ENCODE data around the gene IL17RD.

IL17RD gene

GRCh38 chr3:57158813-57159738 lies 6.1 kb downstream of the IL17RD start:
- DNase-seq, result no peak

GRCh38 chr3:57158325-57158724 lies 6.8 kb downstream of the IL17RD start:
- DNase-seq, result no peak

- no peak for DNase-seq
Measured at GRCh38 chr3:57157545-57157944, 7.6 kb downstream of the IL17RD start.

- no peak for DNase-seq
Measured at GRCh38 chr3:57155310-57155643, 9.9 kb downstream of the IL17RD start.

GRCh38 chr3:57154470-57155309 lies 10.5 kb downstream of the IL17RD start:
- no peak for DNase-seq

GRCh38 chr3:57152151-57153143 lies 12.7 kb downstream of the IL17RD start:
- no peak for DNase-seq

- DNase-seq, result no peak
Measured at GRCh38 chr3:57151749-57152148, 13.4 kb downstream of the IL17RD start.

- no peak for DNase-seq
Measured at GRCh38 chr3:57151021-57151449, 14.1 kb downstream of the IL17RD start.

GRCh38 chr3:57150113-57150581 lies 15.0 kb downstream of the IL17RD start:
- no peak for DNase-seq

GRCh38 chr3:57147071-57147470 lies 18.1 kb downstream of the IL17RD start:
- DNase-seq, result no peak

- DNase-seq, result no peak
Measured at GRCh38 chr3:57145852-57146251, 19.3 kb downstream of the IL17RD start.

- DNase-seq, result no peak
Measured at GRCh38 chr3:57144952-57145351, 20.2 kb downstream of the IL17RD start.

- DNase-seq, result no peak
Measured at GRCh38 chr3:57143886-57144459, 21.2 kb downstream of the IL17RD start.

GRCh38 chr3:57142411-57142723 lies 22.8 kb downstream of the IL17RD start:
- no peak for DNase-seq

- DNase-seq, result no peak
Measured at GRCh38 chr3:57141719-57142410, 23.3 kb downstream of the IL17RD start.

GRCh38 chr3:57140894-57141293 lies 24.3 kb downstream of the IL17RD start:
- no peak for DNase-seq

GRCh38 chr3:57135964-57136719 lies 29.0 kb downstream of the IL17RD start:
- no peak for DNase-seq

- no peak for DNase-seq
Measured at GRCh38 chr3:57133157-57133556, 32.0 kb downstream of the IL17RD start.

GRCh38 chr3:57132674-57133073 lies 32.5 kb downstream of the IL17RD start:
- DNase-seq, result no peak

- DNase-seq, result no peak
Measured at GRCh38 chr3:57131210-57131588, 34.0 kb downstream of the IL17RD start.
